KG1 (cell line): ENCODE measurements around the gene C17orf67.

Experiments used
- DNase-seq: peaks from one replicate; lab custom pipeline; 2025; lab: John Stamatoyannopoulos, UW

The C17orf67 gene

GRCh38 chr17:56808503-56808902, 25.2 kb downstream of the C17orf67 start:
- no peak for DNase-seq

GRCh38 chr17:56807723-56808122, 26.0 kb downstream of the C17orf67 start:
- no peak for DNase-seq

- DNase-seq = no peak
Observed at GRCh38 chr17:56806949-56807348, 26.8 kb downstream of the C17orf67 start.

GRCh38 chr17:56804454-56804853, 29.3 kb downstream of the C17orf67 start:
- DNase-seq = no peak

- no peak for DNase-seq
Observed at GRCh38 chr17:56803071-56803470, 30.6 kb downstream of the C17orf67 start.

- no peak for DNase-seq
Observed at GRCh38 chr17:56801459-56802178, 32.1 kb downstream of the C17orf67 start.

GRCh38 chr17:56798916-56799315, 34.8 kb downstream of the C17orf67 start:
- DNase-seq = no peak

- DNase-seq = no peak
Observed at GRCh38 chr17:56796536-56796935, 37.2 kb downstream of the C17orf67 start.

GRCh38 chr17:56795221-56795865, 38.4 kb downstream of the C17orf67 start:
- DNase-seq = no peak

GRCh38 chr17:56793957-56794356, 39.8 kb downstream of the C17orf67 start:
- no peak for DNase-seq

GRCh38 chr17:56793531-56793930, 40.2 kb downstream of the C17orf67 start:
- no peak for DNase-seq

GRCh38 chr17:56792267-56792666, 41.5 kb downstream of the C17orf67 start:
- DNase-seq = no peak

- DNase-seq = peak; percentile 59
Observed at GRCh38 chr17:56786989-56787482, 46.7 kb downstream of the C17orf67 start.

GRCh38 chr17:56785997-56786680, 47.6 kb downstream of the C17orf67 start:
- no peak for DNase-seq

- no peak for DNase-seq
Observed at GRCh38 chr17:56785405-56785804, 48.3 kb downstream of the C17orf67 start.

GRCh38 chr17:56782338-56782737, 51.4 kb downstream of the C17orf67 start:
- no peak for DNase-seq

GRCh38 chr17:56781906-56782305, 51.8 kb downstream of the C17orf67 start:
- no peak for DNase-seq

GRCh38 chr17:56779898-56780777, 53.6 kb downstream of the C17orf67 start:
- DNase-seq = peak; percentile 95

GRCh38 chr17:56779322-56779721, 54.4 kb downstream of the C17orf67 start:
- peak; percentile 70 for DNase-seq

GRCh38 chr17:56778898-56779297, 54.8 kb downstream of the C17orf67 start:
- no peak for DNase-seq

GRCh38 chr17:56777859-56778258, 55.9 kb downstream of the C17orf67 start:
- DNase-seq = no peak

- no peak for DNase-seq
Observed at GRCh38 chr17:56774650-56775049, 59.1 kb downstream of the C17orf67 start.
